Thoracic aorta (tissue), 2 donors: ENCODE results near the gene ARHGAP44. TPM values are rescaled to one million over a fixed set of nuclear protein-coding genes. Genes with fewer than 3 reads are reported as not detected.

Experiments used
- ATAC-seq: fragments of 150-250 bp; one replicate; pipeline ENCODE4 v1.8.0; 2017; ENCODE audit warnings: low read depth; ENCODE audit not compliant: insufficient number of reproducible peaks, low FRiP score
- DNase-seq: peaks from one replicate; pipeline ENCODE4 v3.0.0-alpha.2; 2020; ENCODE audit warnings: low spot score
- H3K27ac ChIP-seq, 2 donors: fragments of 200-600 bp; sonication (generic); 1 replicate in 1 of 2; 2 replicates in 1 of 2; pipeline ENCODE4 v1.5.1; 2016; ENCODE audit warnings: mild to moderate bottlenecking in 2 of 2, moderate library complexity in 2 of 2
- H3K27me3 ChIP-seq: fragments of 200-600 bp; sonication (generic); replicated peaks from 2 replicates; pipeline ENCODE4 v1.6.0; 2016; ENCODE audit warnings: mild to moderate bottlenecking; ENCODE audit not compliant: insufficient read depth
- H3K36me3 ChIP-seq: fragments of 200-600 bp; sonication (generic); one replicate; pipeline ENCODE4 v1.5.1; 2016
- H3K4me1 ChIP-seq, 2 donors: fragments of 200-600 bp; sonication (generic); 1 replicate in 1 of 2; 2 replicates in 1 of 2; pipeline versions ENCODE4 v1.5.1 to v1.6.0; 2016; ENCODE audit warnings: low read depth in 2 of 2, mild to moderate bottlenecking in 1 of 2; ENCODE audit not compliant: control insufficient read depth in 1 of 2
- H3K4me3 ChIP-seq: fragments of 200-600 bp; sonication (generic); 2 replicates; pipeline ENCODE4 v1.5.1; 2016; ENCODE audit warnings: mild to moderate bottlenecking
- H3K9me3 ChIP-seq: fragments of 200-600 bp; sonication (generic); 2 replicates; pipeline ENCODE4 v1.5.1; 2016
- CTCF ChIP-seq: fragments of 200-600 bp; sonication (generic); IDR thresholded peaks from one replicate; pipeline ENCODE4 v1.5.1; 2019; ENCODE audit warnings: antibody characterized with exemption
- total RNA-seq, 2 donors: library from RNA; depleted of rRNA; stranded (reverse); fragments of >200 nt; gene quantifications; one replicate each; pipeline versions ENCODE4 v1.1.0 to v1.2.3, GENCODE V29; 2016

ARHGAP44 gene
- total RNA-seq, 2 donors from 2014 or later, result 7.3 to 10.3 TPM

- H3K27me3 ChIP-seq, result no peaks in the 10 kb centered on the region
- ATAC-seq (no peak), DNase-seq (no peak)
Measured at GRCh38 chr17:13025258-13025627, 235.9 kb downstream of the ARHGAP44 start.

GRCh38 chr17:13025687-13026086 is 236.4 kb downstream of the ARHGAP44 start:
- ATAC-seq (no peak), DNase-seq (no peak)
- Histone ChIP-seq H3K27me3 (no peaks in the 10 kb centered on the region), H3K9me3 (no peaks in the 10 kb centered on the region), H3K36me3 (no peaks in the 10 kb centered on the region), H3K4me1 (peaks cover 0 to 3% of the 10 kb centered on the region in 2 donors), H3K4me3 (no peak overlapping the region), H3K27ac (no peak overlapping the region)
- TF ChIP-seq CTCF, result no peak

More at GRCh38 chr17:13025258-13025627, 235.9 kb downstream of the ARHGAP44 start:
- H3K27ac ChIP-seq, result no peak overlapping the region
- no peak overlapping the region for H3K4me3 ChIP-seq
- no peaks in the 10 kb centered on the region for H3K36me3 ChIP-seq
- peaks cover 0 to 3% of the 10 kb centered on the region in 2 donors for H3K4me1 ChIP-seq
- H3K9me3 ChIP-seq, result no peaks in the 10 kb centered on the region
- no peak for TF ChIP-seq CTCF

- ATAC-seq (no peak), DNase-seq (no peak)
- H3K9me3 ChIP-seq, result no peaks in the 10 kb centered on the region
- H3K4me3 ChIP-seq, result no peak overlapping the region
- peaks cover 0 to 3% of the 10 kb centered on the region in 2 donors for H3K4me1 ChIP-seq
- no peaks in the 10 kb centered on the region for H3K36me3 ChIP-seq
- H3K27me3 ChIP-seq, result no peaks in the 10 kb centered on the region
- TF ChIP-seq CTCF, result no peak
- no peak overlapping the region for H3K27ac ChIP-seq
Measured at GRCh38 chr17:13027246-13027645, 237.9 kb downstream of the ARHGAP44 start.

GRCh38 chr17:13029340-13029739 is 240.0 kb downstream of the ARHGAP44 start:
- Histone ChIP-seq H3K4me1 (peaks cover 0 to under 1% of the 10 kb centered on the region in 2 donors), H3K36me3 (no peaks in the 10 kb centered on the region), H3K9me3 (no peaks in the 10 kb centered on the region), H3K27ac (no peak overlapping the region), H3K27me3 (no peaks in the 10 kb centered on the region), H3K4me3 (no peak overlapping the region)
- DNase-seq (no peak), ATAC-seq (no peak)
- TF ChIP-seq CTCF, result no peak

- no peak for ATAC-seq
- no peak for TF ChIP-seq CTCF
- Histone ChIP-seq H3K4me3 (no peak overlapping the region), H3K27me3 (no peaks in the 10 kb centered on the region), H3K27ac (no peak overlapping the region), H3K9me3 (no peaks in the 10 kb centered on the region), H3K4me1 (no peaks in the 10 kb centered on the region), H3K36me3 (no peaks in the 10 kb centered on the region)
- no peak for DNase-seq
Measured at GRCh38 chr17:13030056-13030455, 240.8 kb downstream of the ARHGAP44 start.
